B cell (primary cell): ENCODE results near the gene EMP3. TPM values are rescaled to one million over a fixed set of nuclear protein-coding genes. Genes with fewer than 3 reads are reported as not detected.

Experiments
- ATAC-seq: fragments of 200-7000 bp; cut with Tn5 transposase; one replicate; pipeline ENCODE4 v1.10.0; 2021; ENCODE audit warnings: low read depth, mild to moderate bottlenecking, moderate number of reproducible peaks, moderate library complexity
- CTCF ChIA-PET: fragments of 350-600 bp; sonication (Branson Sonifier 250); formaldehyde crosslinking; loops from one replicate; lab custom pipeline; 2021; ENCODE audit warnings: antibody characterized with exemption, inconsistent platforms; lab: Charles Lee
- POLR2A ChIA-PET: fragments of 350-600 bp; sonication (Branson Sonifier 250); formaldehyde crosslinking; loops from one replicate; lab custom pipeline; 2021; ENCODE audit warnings: antibody characterized with exemption; lab: Charles Lee
- DNase-seq: peaks from one replicate; pipeline ENCODE4 v3.0.0; 2013
- H2AFZ ChIP-seq: 2 replicates; pipeline ENCODE4 v1.6.1; 2012; ENCODE audit warnings: mild to moderate bottlenecking, low read depth, low read length; ENCODE audit not compliant: insufficient read depth, poor library complexity, severe bottlenecking
- H3K27ac ChIP-seq, 2 donors: 1 replicate in 1 of 2; 2 replicates in 1 of 2; pipeline ENCODE4 v1.5.1; 2012 to 2013; ENCODE audit warnings: low read length in 2 of 2, mild to moderate bottlenecking in 2 of 2, moderate library complexity in 1 of 2
- H3K27me3 ChIP-seq, 4 experiments: fragments of 200-600 bp in 1 of 4; sonication (generic) in 1 of 4; replicated peaks in 1 of 4; 1 replicate in 2 of 4; 2 replicates in 2 of 4; pipeline versions ENCODE4 v1.6.1 to v1.7.0; 2013 to 2016; ENCODE audit warnings: low read length in 3 of 4, mild to moderate bottlenecking in 2 of 4, mixed read lengths in 1 of 4, moderate library complexity in 1 of 4; ENCODE audit not compliant: insufficient read depth in 4 of 4, control insufficient read depth in 3 of 4; ENCODE audit errors: control extremely low read depth in 1 of 4
- H3K36me3 ChIP-seq, 2 experiments: replicated peaks in 1 of 2; 1 replicate in 1 of 2; 2 replicates in 1 of 2; pipeline versions ENCODE4 v1.6.1 to v1.7.1; 2013; ENCODE audit warnings: low read length in 1 of 2; ENCODE audit not compliant: insufficient read depth in 2 of 2, control insufficient read depth in 1 of 2; ENCODE audit errors: control extremely low read depth in 1 of 2, extremely low read depth in 1 of 2
- H3K4me1 ChIP-seq, 2 donors: fragments of 200-600 bp in 1 of 2; sonication (generic) in 1 of 2; 1 replicate in 1 of 2; 2 replicates in 1 of 2; pipeline versions ENCODE4 v1.5.1 to v1.6.1; 2013 to 2017; ENCODE audit warnings: low read length in 2 of 2; ENCODE audit not compliant: control insufficient read depth in 2 of 2, insufficient read depth in 2 of 2
- H3K4me2 ChIP-seq: replicated peaks from 2 replicates; pipeline ENCODE3; 2012; ENCODE audit warnings: mild to moderate bottlenecking, low read depth, low read length; ENCODE audit not compliant: poor library complexity, severe bottlenecking
- H3K4me3 ChIP-seq, 5 experiments: fragments of 200-600 bp in 1 of 5; sonication (generic) in 1 of 5; 1 replicate in 3 of 5; 2 replicates in 2 of 5; pipeline versions ENCODE4 v1.5.1 to v1.7.0; 2011 to 2016; ENCODE audit warnings: low read length in 4 of 5, mild to moderate bottlenecking in 4 of 5, low read depth in 2 of 5, control low read depth in 1 of 5, moderate library complexity in 1 of 5; ENCODE audit not compliant: insufficient read depth in 1 of 5; ENCODE audit errors: control extremely low read depth in 1 of 5, extremely low read depth in 1 of 5
- H3K79me2 ChIP-seq: fragments of 200-600 bp; sonication (generic); one replicate; pipeline ENCODE4 v1.6.0; 2016; ENCODE audit warnings: low read length; ENCODE audit not compliant: control insufficient read depth, insufficient read depth
- H3K9ac ChIP-seq: fragments of 200-600 bp; sonication (generic); 2 replicates; pipeline ENCODE4 v1.6.1; 2017; ENCODE audit warnings: mild to moderate bottlenecking, low read length, moderate library complexity
- H3K9me3 ChIP-seq, 3 donors: one replicate each; pipeline versions ENCODE4 v1.6.1 to v1.7.1; 2013; ENCODE audit warnings: low read length in 2 of 3; ENCODE audit not compliant: control insufficient read depth in 2 of 3, insufficient read depth in 1 of 3; ENCODE audit errors: control extremely low read depth in 1 of 3
- H4K20me1 ChIP-seq: 2 replicates; pipeline ENCODE4 v1.6.0; 2012; ENCODE audit warnings: mild to moderate bottlenecking, low read length; ENCODE audit not compliant: insufficient read depth, control insufficient read depth, poor library complexity, severe bottlenecking
- H3K27ac Mint-ChIP-seq: one replicate; pipeline ENCODE4 v1.8.0; 2021; ENCODE audit warnings: mixed read lengths
- H3K27me3 Mint-ChIP-seq: one replicate; pipeline ENCODE4 v1.8.0; 2021; ENCODE audit warnings: mixed read lengths
- H3K4me1 Mint-ChIP-seq: one replicate; pipeline ENCODE4 v1.8.0; 2021; ENCODE audit warnings: mixed read lengths
- H3K4me3 Mint-ChIP-seq: one replicate; pipeline ENCODE4 v1.8.0; 2021; ENCODE audit warnings: mixed read lengths
- H3K9me3 Mint-ChIP-seq: one replicate; pipeline ENCODE4 v1.8.0; 2022; ENCODE audit warnings: mixed read lengths; ENCODE audit not compliant: insufficient read depth
- EZH2 ChIP-seq: IDR thresholded peaks from 2 replicates; pipeline ENCODE4 v1.6.1; 2012; ENCODE audit warnings: borderline replicate concordance, low read depth, mild to moderate bottlenecking, moderate library complexity, low read length; ENCODE audit not compliant: insufficient read depth, poor library complexity, severe bottlenecking
- WGBS: methylation state at CpG from one replicate; pipeline ENCODE4 v1.1.5; 2013; ENCODE audit warnings: missing lambda C conversion rate; ENCODE audit not compliant: insufficient coverage; 5-methylcytosine and 5-hydroxymethylcytosine counted together
- intact Hi-C: fragments of 100-400 bp; cut with micrococcal nuclease; formaldehyde crosslinking; loops from one replicate; pipeline ENCODE4 v1.10.0; 2022
- polyA plus RNA-seq: library from polyadenylated mRNA; depleted of rRNA; stranded (reverse); fragments of >200 nt; gene quantifications from 2 replicates; pipeline ENCODE4 v1.2.3, GENCODE V29; 2012
- total RNA-seq, 2 donors: library from RNA; stranded (reverse); fragments of 120-200 nt in 1 of 2; gene quantifications; 1 replicate in 1 of 2; 2 replicates in 1 of 2; pipeline versions ENCODE4 v1.2.3 to v1.2.4, GENCODE V29; 2013 to 2022
- TF ChIP-seq, protein P1 (sequence below): fragments of 200-600 bp; IDR thresholded peaks from one replicate; pipeline ENCODE4 v1.8.0; 2022; ENCODE audit warnings: antibody characterized with exemption, mild to moderate bottlenecking

Gene EMP3
- total and polyA plus RNA-seq, 2 donors (not counting 1 experiment from before 2014, with no cell fraction given), result 326 to 595 TPM

DNA sequence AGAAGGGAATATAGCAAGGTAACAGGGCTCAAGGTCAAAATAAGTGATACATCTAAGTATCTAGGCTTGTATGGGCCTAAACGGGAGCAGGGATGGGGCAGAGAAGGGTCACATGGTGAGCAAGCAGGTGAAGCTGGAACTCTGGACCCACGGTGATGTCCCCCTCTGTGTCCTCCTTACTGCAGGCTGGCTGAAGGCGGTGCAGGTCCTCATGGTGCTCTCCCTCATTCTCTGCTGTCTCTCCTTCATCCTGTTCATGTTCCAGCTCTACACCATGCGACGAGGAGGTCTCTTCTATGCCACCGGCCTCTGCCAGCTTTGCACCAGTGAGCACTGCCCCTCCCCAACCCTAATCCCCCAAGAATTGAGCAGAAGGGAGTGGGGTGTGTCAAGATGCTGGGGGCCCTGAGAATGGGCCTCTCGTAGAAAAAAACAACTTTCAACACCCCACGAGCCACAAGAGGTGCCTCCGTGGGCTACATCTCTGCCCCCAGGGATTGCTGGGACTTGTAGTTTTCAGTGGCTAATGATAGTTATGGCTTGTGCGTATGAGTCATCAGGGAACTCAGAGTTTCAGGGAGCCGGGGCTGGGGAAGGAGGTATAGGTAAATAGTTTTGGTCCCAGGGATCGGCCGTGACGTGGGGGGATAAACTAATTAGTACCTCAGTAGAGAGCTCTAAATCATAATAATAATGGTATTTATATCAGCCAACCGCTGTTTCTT lies 4.0 kb downstream of the EMP3 start:
- CTCF ChIA-PET, result interaction anchor here (1.1 to 11.5 kb wide), 2 partner anchors 10 to 35 kb away, joined by 3 to 345 read pairs; partner anchors contain the start of genes EMP3, SYNGR4 and TMEM143
- Mint-ChIP-seq H3K9me3 (no peaks in the 10 kb centered on the region), H3K27ac (peak overlapping the region; percentile 88), H3K4me3 (peak overlapping the region; percentile 76), H3K27me3 (no peaks in the 10 kb centered on the region), H3K4me1 (peaks cover 74% of the 10 kb centered on the region)
- POLR2A ChIA-PET, result interaction anchor here (1.0 to 6.6 kb wide), 2 partner anchors 9 to 74 kb away, joined by 4 to 180 read pairs; partner anchors contain the start of genes CARD8 and EMP3
- Histone ChIP-seq H3K4me2 (peak overlapping the region; percentile 72), H3K27me3 (no peaks in the 10 kb centered on the region), H4K20me1 (peaks cover 44% of the 10 kb centered on the region), H3K36me3 (peaks cover 0 to 42% of the 10 kb centered on the region in 2 experiments), H2AFZ (no peak overlapping the region), H3K27ac (peak overlapping the region; percentile 70 to 79), H3K9me3 (peaks cover 0 to 4% (median 2%) of the 10 kb centered on the region in 3 donors), H3K4me3 (peak overlapping the region in 4 of 5 experiments; percentile 26 to 53 (median 36)), H3K9ac (peak overlapping the region; percentile 46), H3K4me1 (peaks cover 67 to 85% of the 10 kb centered on the region in 2 donors), H3K79me2 (peaks cover 53% of the 10 kb centered on the region)
- ATAC-seq (no peak), DNase-seq (peak; percentile 62)
- no peak for TF ChIP-seq EZH2
- TF ChIP-seq, protein P1, sequence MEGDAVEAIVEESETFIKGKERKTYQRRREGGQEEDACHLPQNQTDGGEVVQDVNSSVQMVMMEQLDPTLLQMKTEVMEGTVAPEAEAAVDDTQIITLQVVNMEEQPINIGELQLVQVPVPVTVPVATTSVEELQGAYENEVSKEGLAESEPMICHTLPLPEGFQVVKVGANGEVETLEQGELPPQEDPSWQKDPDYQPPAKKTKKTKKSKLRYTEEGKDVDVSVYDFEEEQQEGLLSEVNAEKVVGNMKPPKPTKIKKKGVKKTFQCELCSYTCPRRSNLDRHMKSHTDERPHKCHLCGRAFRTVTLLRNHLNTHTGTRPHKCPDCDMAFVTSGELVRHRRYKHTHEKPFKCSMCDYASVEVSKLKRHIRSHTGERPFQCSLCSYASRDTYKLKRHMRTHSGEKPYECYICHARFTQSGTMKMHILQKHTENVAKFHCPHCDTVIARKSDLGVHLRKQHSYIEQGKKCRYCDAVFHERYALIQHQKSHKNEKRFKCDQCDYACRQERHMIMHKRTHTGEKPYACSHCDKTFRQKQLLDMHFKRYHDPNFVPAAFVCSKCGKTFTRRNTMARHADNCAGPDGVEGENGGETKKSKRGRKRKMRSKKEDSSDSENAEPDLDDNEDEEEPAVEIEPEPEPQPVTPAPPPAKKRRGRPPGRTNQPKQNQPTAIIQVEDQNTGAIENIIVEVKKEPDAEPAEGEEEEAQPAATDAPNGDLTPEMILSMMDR, result no peak
- 50% methylated on average over 5 of the region's 15 CpGs for WGBS
- intact Hi-C loops, result loop anchor here (5.0 kb wide), 1 partner anchor 308 kb away; the partner anchor contains the start of gene DBP
